IgD-negative memory B cell (primary cell): ENCODE results near the gene SUPT6H. TPM values are rescaled to one million over a fixed set of nuclear protein-coding genes. Genes with fewer than 3 reads are reported as not detected.
"Not testable (repeated sequence)": the region's sequence is repeated elsewhere in the genome, so short reads cannot be mapped to it uniquely, and the experiment has no call there.

Experiments used
- H3K27ac Mint-ChIP-seq, 3 donors: one replicate each; pipeline ENCODE4 v1.8.0; 2020 to 2022; ENCODE audit warnings: mild to moderate bottlenecking in 3 of 3, mixed read lengths in 3 of 3, moderate library complexity in 1 of 3
- H3K27me3 Mint-ChIP-seq: one replicate; pipeline ENCODE4 v1.8.0; 2021; ENCODE audit warnings: mixed read lengths
- H3K36me3 Mint-ChIP-seq: one replicate; pipeline ENCODE4 v1.8.0; 2020; ENCODE audit warnings: mild to moderate bottlenecking, mixed read lengths
- H3K4me1 Mint-ChIP-seq, 3 donors: one replicate each; pipeline ENCODE4 v1.8.0; 2020 to 2022; ENCODE audit warnings: mixed read lengths in 3 of 3, mild to moderate bottlenecking in 1 of 3
- H3K4me3 Mint-ChIP-seq, 4 donors: one replicate each; pipeline ENCODE4 v1.8.0; 2020 to 2022; ENCODE audit warnings: mild to moderate bottlenecking in 4 of 4, mixed read lengths in 4 of 4, moderate library complexity in 3 of 4
- H3K9me3 Mint-ChIP-seq, 3 donors: one replicate each; pipeline ENCODE4 v1.8.0; 2020 to 2021; ENCODE audit warnings: mixed read lengths in 3 of 3, mild to moderate bottlenecking in 1 of 3
- polyA plus RNA-seq: library from polyadenylated mRNA; unstranded; fragments of 300-500 nt; fragmentation: Illumina TruSeq; gene quantifications from one replicate; pipeline ENCODE4 v1.2.3, GENCODE V29; 2021

SUPT6H gene
- polyA plus RNA-seq, 1 donor from 2014 or later, result 14.2 TPM

DNA sequence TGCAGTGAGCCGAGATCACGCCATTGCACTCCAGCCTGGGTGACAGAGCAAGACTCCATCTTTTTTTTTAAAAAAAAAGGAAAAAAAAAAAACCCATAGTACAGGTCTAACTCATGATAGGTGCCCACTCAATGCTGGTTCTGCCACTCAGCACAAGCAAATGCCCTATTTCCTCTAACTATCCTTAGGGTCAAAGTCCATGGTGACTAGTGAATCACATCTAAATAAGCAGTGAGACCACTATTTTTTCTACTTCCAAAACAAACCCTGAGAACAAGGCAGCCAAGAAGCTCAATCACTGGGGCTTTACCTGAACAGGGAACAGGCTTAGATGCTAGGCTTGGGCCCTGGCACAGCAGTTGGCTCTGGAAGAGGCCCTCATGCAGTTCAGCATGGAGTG lies 20.4 kb upstream of the SUPT6H start:
- Mint-ChIP-seq H3K4me1 (peaks cover 26 to 32% (median 29%) of the 10 kb centered on the region in 3 donors), H3K4me3 (peak overlapping the region in 1 of 4 donors; percentile 46), H3K27me3 (no peaks in the 10 kb centered on the region), H3K27ac (no peak overlapping the region), H3K36me3 (peaks cover 7% of the 10 kb centered on the region), H3K9me3 (no peaks in the 10 kb centered on the region)

DNA sequence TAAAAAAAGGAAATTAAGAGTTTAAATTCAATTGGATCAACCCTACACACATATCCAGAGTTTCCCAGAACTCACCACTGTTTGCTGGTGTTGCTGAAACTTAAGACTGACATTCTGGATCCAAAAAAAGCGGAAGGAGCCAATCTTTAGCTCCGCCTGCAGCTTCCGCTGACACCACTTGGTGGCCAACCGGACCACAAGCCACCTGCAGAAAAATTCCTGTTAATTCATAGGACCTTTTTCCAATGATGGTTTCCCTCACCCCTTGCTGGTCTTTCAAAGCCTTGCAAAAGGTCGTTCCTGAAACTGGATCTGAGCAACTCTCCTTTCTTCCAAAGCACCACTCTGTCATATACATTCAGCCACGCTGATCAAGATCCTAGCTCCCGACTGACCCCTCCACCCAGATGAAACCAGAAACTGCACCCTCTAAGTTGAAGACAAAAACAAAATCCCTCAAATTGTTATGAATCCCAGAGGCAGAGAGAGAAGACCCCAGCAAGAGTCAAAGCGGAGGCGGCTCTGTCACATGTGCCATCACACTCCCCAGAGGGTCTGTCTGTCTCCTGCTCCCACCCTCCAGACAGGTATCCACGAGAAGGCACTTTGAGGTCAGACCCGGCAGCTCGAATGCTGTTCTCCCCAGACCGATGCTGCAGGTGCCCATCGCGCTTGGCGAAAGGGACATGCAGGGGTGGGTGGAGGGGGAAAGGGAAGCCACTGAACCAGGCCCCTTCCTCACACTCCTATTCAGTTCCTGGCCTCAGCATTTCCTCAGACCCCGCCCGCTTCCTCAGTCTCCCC lies 17.8 kb upstream of the SUPT6H start:
- peaks cover 31 to 33% (median 31%) of the 10 kb centered on the region in 3 donors for H3K4me1 Mint-ChIP-seq
- peak overlapping the region; percentile 93 to 98 (median 96) for H3K4me3 Mint-ChIP-seq
- peak overlapping the region; percentile 94 to 99 (median 97) for H3K27ac Mint-ChIP-seq
- peaks cover 2% of the 10 kb centered on the region for H3K36me3 Mint-ChIP-seq
- no peaks in the 10 kb centered on the region for H3K9me3 Mint-ChIP-seq
- H3K27me3 Mint-ChIP-seq, result no peaks in the 10 kb centered on the region

- peaks cover 30 to 33% (median 31%) of the 10 kb centered on the region in 3 donors for H3K4me1 Mint-ChIP-seq
- no peaks in the 10 kb centered on the region for H3K9me3 Mint-ChIP-seq
- H3K27me3 Mint-ChIP-seq, result no peaks in the 10 kb centered on the region
- H3K4me3 Mint-ChIP-seq, result peak within 1 kb of the TSS; percentile 93 to 98 (median 96)
- H3K36me3 Mint-ChIP-seq, result peaks cover 2% of the 10 kb centered on the region
- H3K27ac Mint-ChIP-seq, result peak within 1 kb of the TSS; percentile 97 to 99 (median 98)
These were observed 17.0 kb upstream of the SUPT6H start, which contains the start of gene BLTP2 for GRCh38 chr17:28644787-28645575. Gene BLTP2, minus strand, starts transcription at chr17:28645158. Its CDS starts 102 bp downstream, at chr17:28645056.

- peaks cover 30 to 33% (median 31%) of the 10 kb centered on the region in 3 donors for H3K4me1 Mint-ChIP-seq
- H3K27me3 Mint-ChIP-seq, result no peaks in the 10 kb centered on the region
- no peaks in the 10 kb centered on the region for H3K9me3 Mint-ChIP-seq
- H3K36me3 Mint-ChIP-seq, result no peaks in the 10 kb centered on the region
- H3K27ac Mint-ChIP-seq, result peak overlapping the region; percentile 93 to 99 (median 98)
- peak overlapping the region; percentile 93 to 98 (median 94) for H3K4me3 Mint-ChIP-seq
These were observed 16.4 kb upstream of the SUPT6H start for GRCh38 chr17:28645576-28645939.

DNA sequence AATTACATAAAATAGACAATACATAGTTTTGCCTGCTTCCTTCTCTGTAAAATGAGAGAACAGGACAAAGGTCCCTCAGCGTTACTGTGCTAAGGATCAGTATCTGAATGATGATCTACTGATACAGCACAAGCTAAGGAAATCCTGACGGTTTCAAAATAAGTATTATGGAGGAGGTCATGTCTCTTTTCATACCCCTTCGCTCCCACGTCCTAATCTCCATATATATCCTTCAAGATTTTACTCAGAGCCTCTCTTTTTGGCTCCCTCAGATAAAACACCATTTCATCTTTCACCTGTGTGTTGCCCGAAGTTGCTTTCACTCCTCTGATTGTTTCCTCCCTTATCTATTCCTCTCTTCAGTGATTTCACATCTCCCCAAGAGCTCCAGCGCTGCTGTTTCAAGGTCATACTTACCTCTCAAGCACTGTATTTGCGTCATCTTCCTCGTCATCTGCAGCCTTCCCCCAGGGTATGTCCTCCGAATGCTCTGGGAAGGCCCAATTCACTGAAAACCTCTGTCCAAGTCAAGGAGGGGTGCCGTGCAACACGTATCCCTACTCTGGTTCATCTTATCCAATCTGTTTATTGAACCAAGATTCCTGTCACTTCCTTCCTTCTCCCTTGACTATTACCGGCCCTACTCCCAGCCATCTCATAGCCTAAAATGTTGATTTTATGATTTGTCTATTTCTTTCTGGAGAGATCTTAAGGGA lies 15.8 kb upstream of the SUPT6H start:
- H3K4me1 Mint-ChIP-seq, result peaks cover 30 to 33% (median 31%) of the 10 kb centered on the region in 3 donors
- H3K27me3 Mint-ChIP-seq, result no peaks in the 10 kb centered on the region
- H3K36me3 Mint-ChIP-seq, result no peaks in the 10 kb centered on the region
- peak overlapping the region; percentile 93 to 99 (median 98) for H3K27ac Mint-ChIP-seq
- no peaks in the 10 kb centered on the region for H3K9me3 Mint-ChIP-seq
- H3K4me3 Mint-ChIP-seq, result peak overlapping the region; percentile 93 to 98 (median 94)

- Mint-ChIP-seq H3K9me3 (no peaks in the 10 kb centered on the region), H3K27me3 (no peaks in the 10 kb centered on the region), H3K4me3 (peak overlapping the region in 1 of 4 donors; percentile 39), H3K4me1 (peaks cover 21 to 26% (median 22%) of the 10 kb centered on the region in 3 donors), H3K27ac (no peak overlapping the region), H3K36me3 (no peaks in the 10 kb centered on the region)
These were observed 13.3 kb upstream of the SUPT6H start for GRCh38 chr17:28648698-28649097.

DNA sequence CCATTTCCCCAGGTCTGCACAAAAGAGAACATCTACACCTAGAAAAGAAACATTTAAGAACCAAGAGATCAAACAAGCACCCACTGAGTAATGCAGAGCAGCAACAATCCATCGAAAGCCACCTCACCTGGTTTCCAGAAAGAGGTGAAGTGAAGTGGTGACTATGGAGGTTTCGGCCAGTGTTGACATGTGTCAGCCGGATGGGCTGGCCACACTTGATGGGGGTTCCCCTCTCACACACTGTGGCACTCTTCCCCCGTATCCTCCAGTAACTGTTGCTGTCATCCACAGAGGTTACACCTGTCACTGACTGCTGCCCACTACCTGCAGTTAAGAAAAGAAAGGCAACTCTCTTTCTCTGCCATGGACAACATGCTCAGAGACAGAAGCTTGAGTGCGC lies 6.8 kb upstream of the SUPT6H start:
- Mint-ChIP-seq H3K9me3 (no peaks in the 10 kb centered on the region), H3K36me3 (peaks cover 1% of the 10 kb centered on the region), H3K27me3 (no peaks in the 10 kb centered on the region), H3K4me1 (peaks cover 2 to 6% (median 5%) of the 10 kb centered on the region in 3 donors), H3K27ac (peak overlapping the region in 1 of 3 donors; percentile 5), H3K4me3 (peak overlapping the region in 1 of 4 donors; percentile 12)

GRCh38 chr17:28657756-28658155 lies 4.2 kb upstream of the SUPT6H start:
- Mint-ChIP-seq H3K4me3 (peak overlapping the region in 1 of 4 donors; percentile 18), H3K9me3 (no peaks in the 10 kb centered on the region), H3K36me3 (peaks cover 3% of the 10 kb centered on the region), H3K27ac (peak overlapping the region in 1 of 3 donors; percentile 65), H3K4me1 (peaks cover 17 to 27% (median 19%) of the 10 kb centered on the region in 3 donors), H3K27me3 (no peaks in the 10 kb centered on the region)

DNA sequence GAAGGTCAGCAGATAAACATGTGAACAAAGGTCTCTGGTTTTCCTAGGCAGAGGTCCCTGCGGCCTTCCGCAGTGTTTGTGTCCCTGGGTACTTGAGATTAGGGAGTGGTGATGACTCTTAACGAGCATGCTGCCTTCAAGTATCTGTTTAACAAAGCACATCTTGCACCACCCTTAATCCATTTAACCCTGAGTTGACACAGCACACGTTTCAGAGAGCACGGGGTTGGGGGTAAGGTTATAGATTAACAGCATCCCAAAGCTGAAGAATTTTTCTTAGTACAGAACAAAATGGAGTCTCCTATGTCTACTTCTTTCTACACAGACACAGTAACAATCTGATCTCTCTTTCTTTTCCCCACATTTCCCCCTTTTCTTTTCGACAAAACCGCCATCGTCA lies 3.7 kb upstream of the SUPT6H start:
- not testable (repeated sequence) for H3K9me3 Mint-ChIP-seq, H3K27me3 Mint-ChIP-seq, H3K36me3 Mint-ChIP-seq, H3K27ac Mint-ChIP-seq
- Mint-ChIP-seq H3K4me3 (peak overlapping the region in 1 of 4 donors; percentile 18), H3K4me1 (peaks cover 23 to 33% (median 25%) of the 10 kb centered on the region in 3 donors)

GRCh38 chr17:28658766-28659496 lies 3.1 kb upstream of the SUPT6H start:
- H3K4me1 Mint-ChIP-seq, result peaks cover 26 to 39% (median 30%) of the 10 kb centered on the region in 3 donors
- not testable (repeated sequence) for H3K27me3 Mint-ChIP-seq, H3K27ac Mint-ChIP-seq, H3K36me3 Mint-ChIP-seq, H3K4me3 Mint-ChIP-seq, H3K9me3 Mint-ChIP-seq

- peak overlapping the region in 2 of 4 donors; percentile 100 for H3K4me3 Mint-ChIP-seq
- not testable (repeated sequence) for H3K27ac Mint-ChIP-seq, H3K9me3 Mint-ChIP-seq, H3K36me3 Mint-ChIP-seq, H3K27me3 Mint-ChIP-seq
- H3K4me1 Mint-ChIP-seq, result peaks cover 31 to 44% (median 33%) of the 10 kb centered on the region in 3 donors
These were observed 2.5 kb upstream of the SUPT6H start for GRCh38 chr17:28659497-28659881.

DNA sequence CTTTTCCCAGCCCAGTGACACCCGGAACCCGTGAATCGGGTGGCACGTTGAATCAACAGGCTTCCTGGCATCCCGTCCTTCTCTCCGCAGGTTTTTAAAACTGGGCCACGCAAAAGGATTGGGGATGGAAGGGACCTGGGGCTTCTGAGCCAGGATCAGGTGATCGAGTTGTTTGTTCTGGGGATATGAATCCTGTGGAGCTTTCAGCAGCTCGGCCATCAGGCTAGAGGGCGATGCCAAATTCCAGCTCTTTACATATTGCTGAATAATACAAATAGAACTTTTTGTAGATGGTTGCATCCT lies 473 bp downstream of the SUPT6H start:
- H3K27ac Mint-ChIP-seq, result peak overlapping the region; percentile 100
- no peaks in the 10 kb centered on the region for H3K9me3 Mint-ChIP-seq
- H3K4me3 Mint-ChIP-seq, result peak overlapping the region; percentile 99 to 100 (median 100)
- H3K4me1 Mint-ChIP-seq, result peaks cover 38 to 52% (median 45%) of the 10 kb centered on the region in 3 donors
- H3K36me3 Mint-ChIP-seq, result peaks cover 5% of the 10 kb centered on the region
- H3K27me3 Mint-ChIP-seq, result no peaks in the 10 kb centered on the region

DNA sequence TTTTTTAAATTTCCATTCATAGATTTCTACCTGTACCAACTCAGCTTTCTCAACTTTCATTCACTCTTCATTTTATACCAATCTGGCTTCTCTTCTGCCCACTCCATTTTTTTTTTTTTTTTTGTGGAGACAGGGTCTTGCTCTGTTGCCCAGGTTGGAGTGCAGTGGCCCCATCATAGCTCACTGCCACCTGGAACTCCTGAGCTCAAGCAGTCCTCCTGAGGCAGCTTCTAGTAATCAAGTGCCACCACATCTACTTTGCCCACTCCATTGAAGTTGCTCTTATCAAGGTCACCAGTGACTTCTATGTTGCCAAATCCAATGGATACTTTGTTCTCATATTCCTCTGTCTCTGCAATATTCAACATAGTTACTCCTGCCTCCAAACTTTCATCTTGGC lies 1.7 kb downstream of the SUPT6H start:
- H3K27ac Mint-ChIP-seq, result peak overlapping the region; percentile 100
- H3K4me3 Mint-ChIP-seq, result peak overlapping the region; percentile 99 to 100 (median 100)
- peaks cover 43 to 61% (median 49%) of the 10 kb centered on the region in 3 donors for H3K4me1 Mint-ChIP-seq
- H3K36me3 Mint-ChIP-seq, result peaks cover 5% of the 10 kb centered on the region
- no peaks in the 10 kb centered on the region for H3K9me3 Mint-ChIP-seq
- H3K27me3 Mint-ChIP-seq, result no peaks in the 10 kb centered on the region

- Mint-ChIP-seq H3K27me3 (no peaks in the 10 kb centered on the region), H3K27ac (no peak overlapping the region), H3K4me3 (peak overlapping the region in 3 of 4 donors; percentile 42 to 66 (median 57)), H3K36me3 (peaks cover 5% of the 10 kb centered on the region), H3K4me1 (peaks cover 35 to 56% (median 41%) of the 10 kb centered on the region in 3 donors), H3K9me3 (no peaks in the 10 kb centered on the region)
These were observed 4.0 kb downstream of the SUPT6H start for GRCh38 chr17:28665994-28666393.
